HEK293 (cell line): Measurements from ENCODE around the gene ATRNL1.

Experiments
- EGR2 ChIP-seq: fragments of 450-650 bp; formaldehyde crosslinking; IDR thresholded peaks from 2 replicates; pipeline ENCODE4 v1.5.1; 2016; ENCODE audit warnings: low read depth, missing biosample characterization, missing genetic modification characterization
- GFI1B ChIP-seq: fragments of 450-650 bp; formaldehyde crosslinking; IDR thresholded peaks from 2 replicates; pipeline ENCODE4 v1.5.1; 2016; ENCODE audit warnings: missing biosample characterization, missing genetic modification characterization
- MEIS1 ChIP-seq: sonication (generic); formaldehyde crosslinking; IDR thresholded peaks from 2 replicates; pipeline ENCODE4 v1.8.1; 2022; ENCODE audit warnings: missing genetic modification reagents, mild to moderate bottlenecking, borderline replicate concordance
- MZF1 ChIP-seq: fragments of 450-650 bp; formaldehyde crosslinking; IDR thresholded peaks from 2 replicates; pipeline ENCODE4 v1.5.1; 2017; ENCODE audit warnings: missing biosample characterization, missing genetic modification characterization, borderline replicate concordance
- RBAK ChIP-seq: fragments of 450-650 bp; formaldehyde crosslinking; IDR thresholded peaks from 2 replicates; pipeline ENCODE4 v1.5.1; 2016; ENCODE audit warnings: missing biosample characterization, missing genetic modification characterization
- SCRT1 ChIP-seq: fragments of 450-650 bp; formaldehyde crosslinking; IDR thresholded peaks from 2 replicates; pipeline ENCODE4 v1.5.1; 2016; ENCODE audit warnings: missing biosample characterization, missing genetic modification characterization, borderline replicate concordance
- SCRT2 ChIP-seq: fragments of 450-650 bp; formaldehyde crosslinking; IDR thresholded peaks from 2 replicates; pipeline ENCODE4 v1.5.1; 2016; ENCODE audit warnings: missing biosample characterization, missing genetic modification characterization
- WT1 ChIP-seq: fragments of 450-650 bp; formaldehyde crosslinking; IDR thresholded peaks from 2 replicates; pipeline ENCODE4 v1.5.1; 2016; ENCODE audit warnings: missing biosample characterization, missing genetic modification characterization
- ZBTB17 ChIP-seq: fragments of 450-650 bp; formaldehyde crosslinking; IDR thresholded peaks from 2 replicates; pipeline ENCODE4 v1.5.1; 2016; ENCODE audit warnings: missing biosample characterization, missing genetic modification characterization
- ZNF184 ChIP-seq: fragments of 450-650 bp; IDR thresholded peaks from 2 replicates; pipeline ENCODE4 v1.5.1; 2018; ENCODE audit warnings: missing biosample characterization, mild to moderate bottlenecking, missing genetic modification characterization
- ZNF211 ChIP-seq: fragments of 450-650 bp; formaldehyde crosslinking; IDR thresholded peaks from 2 replicates; pipeline ENCODE4 v1.5.1; 2016; ENCODE audit warnings: low read depth, missing biosample characterization, missing genetic modification characterization
- ZNF223 ChIP-seq: fragments of 450-650 bp; formaldehyde crosslinking; IDR thresholded peaks from 2 replicates; pipeline ENCODE4 v1.5.1; 2016; ENCODE audit warnings: missing biosample characterization, missing genetic modification characterization
- ZNF24 ChIP-seq: fragments of 450-650 bp; formaldehyde crosslinking; IDR thresholded peaks from 2 replicates; pipeline ENCODE4 v1.5.1; 2016; ENCODE audit warnings: missing biosample characterization, missing genetic modification characterization
- ZNF292 ChIP-seq: fragments of 450-650 bp; formaldehyde crosslinking; IDR thresholded peaks from 2 replicates; pipeline ENCODE4 v1.5.1; 2016; ENCODE audit warnings: low read depth, missing biosample characterization, missing genetic modification characterization, borderline replicate concordance
- ZNF473 ChIP-seq: fragments of 450-650 bp; formaldehyde crosslinking; IDR thresholded peaks from 2 replicates; pipeline ENCODE4 v1.5.1; 2017; ENCODE audit warnings: missing biosample characterization, missing genetic modification characterization
- ZNF626 ChIP-seq: fragments of 450-650 bp; sonication (Bioruptor Pico); formaldehyde crosslinking; IDR thresholded peaks from 2 replicates; pipeline ENCODE4 v1.5.1; 2018; ENCODE audit warnings: missing biosample characterization, missing genetic modification characterization, inconsistent platforms
- ZNF664 ChIP-seq: fragments of 450-650 bp; formaldehyde crosslinking; IDR thresholded peaks from 2 replicates; pipeline ENCODE4 v1.5.1; 2016; ENCODE audit warnings: missing biosample characterization, missing genetic modification characterization
- ZNF677 ChIP-seq: fragments of 450-650 bp; IDR thresholded peaks from 2 replicates; pipeline ENCODE4 v1.5.0; 2018; ENCODE audit warnings: missing biosample characterization, mild to moderate bottlenecking, missing genetic modification characterization, moderate library complexity
- ZNF777 ChIP-seq: fragments of 450-650 bp; formaldehyde crosslinking; IDR thresholded peaks from 2 replicates; pipeline ENCODE4 v1.5.1; 2017; ENCODE audit warnings: missing biosample characterization, missing genetic modification characterization, borderline replicate concordance
- ZNF785 ChIP-seq: fragments of 450-650 bp; formaldehyde crosslinking; IDR thresholded peaks from 2 replicates; pipeline ENCODE4 v1.5.1; 2016; ENCODE audit warnings: missing biosample characterization, missing genetic modification characterization
- ZNF791 ChIP-seq: fragments of 450-650 bp; formaldehyde crosslinking; IDR thresholded peaks from 2 replicates; pipeline ENCODE4 v1.5.1; 2016; ENCODE audit warnings: missing biosample characterization, missing genetic modification characterization
- TF ChIP-seq, protein P1 (sequence below): fragments of 450-650 bp; formaldehyde crosslinking; IDR thresholded peaks from 2 replicates; pipeline ENCODE4 v1.5.1; 2016; ENCODE audit warnings: missing biosample characterization, missing genetic modification characterization
- TF ChIP-seq, protein P2 (sequence below): fragments of 450-650 bp; formaldehyde crosslinking; IDR thresholded peaks from 2 replicates; pipeline ENCODE4 v1.5.1; 2017; ENCODE audit warnings: missing biosample characterization, missing genetic modification characterization
- TF ChIP-seq, protein P3 (sequence below): fragments of 450-650 bp; formaldehyde crosslinking; IDR thresholded peaks from 2 replicates; pipeline ENCODE4 v1.5.1; 2016; ENCODE audit warnings: missing biosample characterization, missing genetic modification characterization, borderline replicate concordance
- TF ChIP-seq, protein P4 (sequence below): fragments of 450-650 bp; formaldehyde crosslinking; IDR thresholded peaks from 2 replicates; pipeline ENCODE4 v1.5.0; 2017; ENCODE audit warnings: missing biosample characterization, missing genetic modification characterization, borderline replicate concordance
- TF ChIP-seq, protein P5 (sequence below): fragments of 450-650 bp; formaldehyde crosslinking; optimal IDR thresholded peaks from 2 replicates; pipeline ENCODE3; 2016; ENCODE audit warnings: missing biosample characterization, mild to moderate bottlenecking, missing genetic modification characterization

ATRNL1 gene

DNA sequence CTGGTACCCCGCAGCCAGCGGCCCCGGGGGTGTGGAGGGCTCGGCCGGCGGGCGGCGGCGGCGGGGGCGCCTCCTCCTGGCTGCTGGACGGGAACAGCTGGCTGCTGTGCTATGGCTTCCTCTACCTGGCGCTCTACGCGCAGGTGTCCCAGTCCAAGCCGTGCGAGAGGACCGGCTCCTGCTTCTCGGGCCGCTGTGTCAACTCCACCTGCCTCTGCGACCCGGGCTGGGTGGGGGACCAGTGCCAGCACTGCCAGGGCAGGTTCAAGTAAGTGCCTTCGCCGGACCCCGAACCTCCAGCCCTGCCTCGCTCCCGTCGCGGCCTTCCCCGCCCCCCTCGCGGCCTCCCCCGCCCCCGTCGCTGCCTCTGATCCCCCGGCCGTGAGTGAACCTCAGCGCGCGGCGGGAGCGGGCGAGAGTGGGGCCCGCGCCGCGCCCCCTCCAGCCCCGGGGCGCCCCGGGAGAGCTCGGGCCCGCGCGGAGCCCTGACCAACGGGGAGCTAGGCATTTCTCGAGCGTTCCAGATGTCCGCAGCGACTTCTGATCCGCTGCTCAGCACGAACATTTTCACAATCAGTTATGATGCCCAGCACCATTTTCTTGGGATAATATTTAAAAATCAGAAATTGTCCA lies 727 bp downstream of the ATRNL1 start (continued):
- TF ChIP-seq, protein P1, sequence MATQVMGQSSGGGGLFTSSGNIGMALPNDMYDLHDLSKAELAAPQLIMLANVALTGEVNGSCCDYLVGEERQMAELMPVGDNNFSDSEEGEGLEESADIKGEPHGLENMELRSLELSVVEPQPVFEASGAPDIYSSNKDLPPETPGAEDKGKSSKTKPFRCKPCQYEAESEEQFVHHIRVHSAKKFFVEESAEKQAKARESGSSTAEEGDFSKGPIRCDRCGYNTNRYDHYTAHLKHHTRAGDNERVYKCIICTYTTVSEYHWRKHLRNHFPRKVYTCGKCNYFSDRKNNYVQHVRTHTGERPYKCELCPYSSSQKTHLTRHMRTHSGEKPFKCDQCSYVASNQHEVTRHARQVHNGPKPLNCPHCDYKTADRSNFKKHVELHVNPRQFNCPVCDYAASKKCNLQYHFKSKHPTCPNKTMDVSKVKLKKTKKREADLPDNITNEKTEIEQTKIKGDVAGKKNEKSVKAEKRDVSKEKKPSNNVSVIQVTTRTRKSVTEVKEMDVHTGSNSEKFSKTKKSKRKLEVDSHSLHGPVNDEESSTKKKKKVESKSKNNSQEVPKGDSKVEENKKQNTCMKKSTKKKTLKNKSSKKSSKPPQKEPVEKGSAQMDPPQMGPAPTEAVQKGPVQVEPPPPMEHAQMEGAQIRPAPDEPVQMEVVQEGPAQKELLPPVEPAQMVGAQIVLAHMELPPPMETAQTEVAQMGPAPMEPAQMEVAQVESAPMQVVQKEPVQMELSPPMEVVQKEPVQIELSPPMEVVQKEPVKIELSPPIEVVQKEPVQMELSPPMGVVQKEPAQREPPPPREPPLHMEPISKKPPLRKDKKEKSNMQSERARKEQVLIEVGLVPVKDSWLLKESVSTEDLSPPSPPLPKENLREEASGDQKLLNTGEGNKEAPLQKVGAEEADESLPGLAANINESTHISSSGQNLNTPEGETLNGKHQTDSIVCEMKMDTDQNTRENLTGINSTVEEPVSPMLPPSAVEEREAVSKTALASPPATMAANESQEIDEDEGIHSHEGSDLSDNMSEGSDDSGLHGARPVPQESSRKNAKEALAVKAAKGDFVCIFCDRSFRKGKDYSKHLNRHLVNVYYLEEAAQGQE: no peak
- TF ChIP-seq SCRT1 (tag by site-specific recombination) (no peak), WT1 (tag by site-specific recombination) (no peak), ZNF211 (no peak), ZNF777 (no peak), ZNF292 (no peak), ZNF24 (no peak), ZNF626 (tag by site-specific recombination) (no peak), GFI1B (no peak), SCRT2 (tag by site-specific recombination) (no peak), MEIS1 (CRISPR knock-in tag) (no peak), ZNF791 (no peak), EGR2 (tag by site-specific recombination) (no peak), ZNF785 (tag by site-specific recombination) (0 out of 2 replicates have a peak, but pooled peaks have one; percentile 68), ZNF664 (no peak), ZBTB17 (tag by site-specific recombination) (no peak), ZNF184 (no peak), ZNF473 (tag by site-specific recombination) (no peak), RBAK (tag by site-specific recombination) (no peak), ZNF223 (tag by site-specific recombination) (no peak), MZF1 (no peak), ZNF677 (tag by site-specific recombination) (no peak)
- TF ChIP-seq, protein P2, sequence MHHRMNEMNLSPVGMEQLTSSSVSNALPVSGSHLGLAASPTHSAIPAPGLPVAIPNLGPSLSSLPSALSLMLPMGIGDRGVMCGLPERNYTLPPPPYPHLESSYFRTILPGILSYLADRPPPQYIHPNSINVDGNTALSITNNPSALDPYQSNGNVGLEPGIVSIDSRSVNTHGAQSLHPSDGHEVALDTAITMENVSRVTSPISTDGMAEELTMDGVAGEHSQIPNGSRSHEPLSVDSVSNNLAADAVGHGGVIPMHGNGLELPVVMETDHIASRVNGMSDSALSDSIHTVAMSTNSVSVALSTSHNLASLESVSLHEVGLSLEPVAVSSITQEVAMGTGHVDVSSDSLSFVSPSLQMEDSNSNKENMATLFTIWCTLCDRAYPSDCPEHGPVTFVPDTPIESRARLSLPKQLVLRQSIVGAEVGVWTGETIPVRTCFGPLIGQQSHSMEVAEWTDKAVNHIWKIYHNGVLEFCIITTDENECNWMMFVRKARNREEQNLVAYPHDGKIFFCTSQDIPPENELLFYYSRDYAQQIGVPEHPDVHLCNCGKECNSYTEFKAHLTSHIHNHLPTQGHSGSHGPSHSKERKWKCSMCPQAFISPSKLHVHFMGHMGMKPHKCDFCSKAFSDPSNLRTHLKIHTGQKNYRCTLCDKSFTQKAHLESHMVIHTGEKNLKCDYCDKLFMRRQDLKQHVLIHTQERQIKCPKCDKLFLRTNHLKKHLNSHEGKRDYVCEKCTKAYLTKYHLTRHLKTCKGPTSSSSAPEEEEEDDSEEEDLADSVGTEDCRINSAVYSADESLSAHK (tag by site-specific recombination): no peak
- TF ChIP-seq, protein P3, sequence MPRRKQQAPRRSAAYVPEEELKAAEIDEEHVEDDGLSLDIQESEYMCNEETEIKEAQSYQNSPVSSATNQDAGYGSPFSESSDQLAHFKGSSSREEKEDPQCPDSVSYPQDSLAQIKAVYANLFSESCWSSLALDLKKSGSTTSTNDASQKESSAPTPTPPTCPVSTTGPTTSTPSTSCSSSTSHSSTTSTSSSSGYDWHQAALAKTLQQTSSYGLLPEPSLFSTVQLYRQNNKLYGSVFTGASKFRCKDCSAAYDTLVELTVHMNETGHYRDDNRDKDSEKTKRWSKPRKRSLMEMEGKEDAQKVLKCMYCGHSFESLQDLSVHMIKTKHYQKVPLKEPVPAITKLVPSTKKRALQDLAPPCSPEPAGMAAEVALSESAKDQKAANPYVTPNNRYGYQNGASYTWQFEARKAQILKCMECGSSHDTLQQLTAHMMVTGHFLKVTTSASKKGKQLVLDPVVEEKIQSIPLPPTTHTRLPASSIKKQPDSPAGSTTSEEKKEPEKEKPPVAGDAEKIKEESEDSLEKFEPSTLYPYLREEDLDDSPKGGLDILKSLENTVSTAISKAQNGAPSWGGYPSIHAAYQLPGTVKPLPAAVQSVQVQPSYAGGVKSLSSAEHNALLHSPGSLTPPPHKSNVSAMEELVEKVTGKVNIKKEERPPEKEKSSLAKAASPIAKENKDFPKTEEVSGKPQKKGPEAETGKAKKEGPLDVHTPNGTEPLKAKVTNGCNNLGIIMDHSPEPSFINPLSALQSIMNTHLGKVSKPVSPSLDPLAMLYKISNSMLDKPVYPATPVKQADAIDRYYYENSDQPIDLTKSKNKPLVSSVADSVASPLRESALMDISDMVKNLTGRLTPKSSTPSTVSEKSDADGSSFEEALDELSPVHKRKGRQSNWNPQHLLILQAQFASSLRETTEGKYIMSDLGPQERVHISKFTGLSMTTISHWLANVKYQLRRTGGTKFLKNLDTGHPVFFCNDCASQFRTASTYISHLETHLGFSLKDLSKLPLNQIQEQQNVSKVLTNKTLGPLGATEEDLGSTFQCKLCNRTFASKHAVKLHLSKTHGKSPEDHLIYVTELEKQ (tag by site-specific recombination): no peak; the same call in 1 of the 2 replicates
- TF ChIP-seq, protein P4, sequence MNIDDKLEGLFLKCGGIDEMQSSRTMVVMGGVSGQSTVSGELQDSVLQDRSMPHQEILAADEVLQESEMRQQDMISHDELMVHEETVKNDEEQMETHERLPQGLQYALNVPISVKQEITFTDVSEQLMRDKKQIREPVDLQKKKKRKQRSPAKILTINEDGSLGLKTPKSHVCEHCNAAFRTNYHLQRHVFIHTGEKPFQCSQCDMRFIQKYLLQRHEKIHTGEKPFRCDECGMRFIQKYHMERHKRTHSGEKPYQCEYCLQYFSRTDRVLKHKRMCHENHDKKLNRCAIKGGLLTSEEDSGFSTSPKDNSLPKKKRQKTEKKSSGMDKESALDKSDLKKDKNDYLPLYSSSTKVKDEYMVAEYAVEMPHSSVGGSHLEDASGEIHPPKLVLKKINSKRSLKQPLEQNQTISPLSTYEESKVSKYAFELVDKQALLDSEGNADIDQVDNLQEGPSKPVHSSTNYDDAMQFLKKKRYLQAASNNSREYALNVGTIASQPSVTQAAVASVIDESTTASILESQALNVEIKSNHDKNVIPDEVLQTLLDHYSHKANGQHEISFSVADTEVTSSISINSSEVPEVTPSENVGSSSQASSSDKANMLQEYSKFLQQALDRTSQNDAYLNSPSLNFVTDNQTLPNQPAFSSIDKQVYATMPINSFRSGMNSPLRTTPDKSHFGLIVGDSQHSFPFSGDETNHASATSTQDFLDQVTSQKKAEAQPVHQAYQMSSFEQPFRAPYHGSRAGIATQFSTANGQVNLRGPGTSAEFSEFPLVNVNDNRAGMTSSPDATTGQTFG (tag by site-specific recombination): no peak
- TF ChIP-seq, protein P5, sequence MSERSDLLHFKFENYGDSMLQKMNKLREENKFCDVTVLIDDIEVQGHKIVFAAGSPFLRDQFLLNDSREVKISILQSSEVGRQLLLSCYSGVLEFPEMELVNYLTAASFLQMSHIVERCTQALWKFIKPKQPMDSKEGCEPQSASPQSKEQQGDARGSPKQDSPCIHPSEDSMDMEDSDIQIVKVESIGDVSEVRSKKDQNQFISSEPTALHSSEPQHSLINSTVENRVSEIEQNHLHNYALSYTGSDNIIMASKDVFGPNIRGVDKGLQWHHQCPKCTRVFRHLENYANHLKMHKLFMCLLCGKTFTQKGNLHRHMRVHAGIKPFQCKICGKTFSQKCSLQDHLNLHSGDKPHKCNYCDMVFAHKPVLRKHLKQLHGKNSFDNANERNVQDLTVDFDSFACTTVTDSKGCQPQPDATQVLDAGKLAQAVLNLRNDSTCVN: peak; percentile 70
